Keratinocyte (primary cell): ENCODE data around the gene PVALB. TPM values are rescaled to one million over a fixed set of nuclear protein-coding genes. Genes with fewer than 3 reads are reported as not detected.

Source experiments
- DNase-seq: peaks from one replicate; pipeline ENCODE4 v3.0.0-alpha.2; 2011; ENCODE audit warnings: low read depth, missing footprints, low spot score
- FAIRE-seq: peaks from 2 replicates; lab custom pipeline; 2011; peaks lifted over from hg19 to GRCh38; lab: Jason Lieb, UNC
- H2AFZ ChIP-seq: 2 replicates; pipeline ENCODE4 v1.6.0; 2012; ENCODE audit warnings: low read length, control low read depth, inconsistent platforms; ENCODE audit not compliant: control insufficient read depth
- H3K27ac ChIP-seq: 2 replicates; pipeline ENCODE4 v1.5.1; 2011; ENCODE audit warnings: low read length; ENCODE audit not compliant: control insufficient read depth, insufficient read depth
- H3K27me3 ChIP-seq: 3 replicates; pipeline ENCODE4 v1.6.0; 2011; ENCODE audit warnings: low read length; ENCODE audit not compliant: control insufficient read depth, insufficient read depth; ENCODE audit errors: extremely low read depth
- H3K36me3 ChIP-seq, 2 experiments: 2 replicates in 1 of 2; 3 replicates in 1 of 2; pipeline ENCODE4 v1.5.1; 2011; ENCODE audit warnings: low read length in 2 of 2, mild to moderate bottlenecking in 1 of 2; ENCODE audit not compliant: control insufficient read depth in 2 of 2, insufficient read depth in 2 of 2; ENCODE audit errors: extremely low read depth in 1 of 2
- H3K4me1 ChIP-seq: 3 replicates; pipeline ENCODE4 v1.5.1; 2011; ENCODE audit warnings: low read length; ENCODE audit not compliant: control insufficient read depth, insufficient read depth; ENCODE audit errors: extremely low read depth
- H3K4me2 ChIP-seq: 3 replicates; pipeline ENCODE4 v1.6.0; 2011; ENCODE audit warnings: low read depth, low read length; ENCODE audit not compliant: control insufficient read depth, insufficient read depth; ENCODE audit errors: extremely low read depth
- H3K4me3 ChIP-seq, 3 experiments: fragments of 200-600 bp in 1 of 3; sonication (generic) in 1 of 3; 2 replicates in 2 of 3; 3 replicates in 1 of 3; pipeline ENCODE4 v1.5.1; 2011 to 2016; ENCODE audit warnings: low read length in 3 of 3, mild to moderate bottlenecking in 3 of 3, control low read depth in 2 of 3, inconsistent platforms in 1 of 3, low read depth in 1 of 3, mixed read lengths in 1 of 3, mixed run types in 1 of 3, moderate library complexity in 1 of 3; ENCODE audit not compliant: control insufficient read depth in 2 of 3, insufficient read depth in 2 of 3; ENCODE audit errors: extremely low read depth in 1 of 3
- H3K79me2 ChIP-seq: 2 replicates; pipeline ENCODE4 v1.6.0; 2012; ENCODE audit warnings: low read length; ENCODE audit not compliant: control insufficient read depth, insufficient read depth
- H3K9ac ChIP-seq: 3 replicates; pipeline ENCODE4 v1.6.0; 2011; ENCODE audit warnings: low read length; ENCODE audit not compliant: control insufficient read depth, insufficient read depth; ENCODE audit errors: extremely low read depth
- H3K9me1 ChIP-seq: 3 replicates; pipeline ENCODE4 v1.6.0; 2011; ENCODE audit warnings: low read length; ENCODE audit not compliant: control insufficient read depth, insufficient read depth; ENCODE audit errors: extremely low read depth
- H3K9me3 ChIP-seq: 2 replicates; pipeline ENCODE4 v1.5.1; 2012; ENCODE audit warnings: low read depth, low read length; ENCODE audit not compliant: control insufficient read depth
- H4K20me1 ChIP-seq: 3 replicates; pipeline ENCODE4 v1.6.0; 2011; ENCODE audit warnings: low read length; ENCODE audit not compliant: control insufficient read depth, insufficient read depth; ENCODE audit errors: extremely low read depth
- CTCF ChIP-seq, 3 experiments: IDR thresholded peaks in 1 of 3; conservative IDR thresholded peaks in 1 of 3; optimal IDR thresholded peaks in 1 of 3; 2 replicates in 2 of 3; 3 replicates in 1 of 3; pipeline versions ENCODE3 to v1.5.1; 2011; ENCODE audit warnings: low read length in 3 of 3, mild to moderate bottlenecking in 3 of 3, moderate library complexity in 2 of 3, control low read depth in 1 of 3, inconsistent platforms in 1 of 3; ENCODE audit not compliant: insufficient read depth in 2 of 3; ENCODE audit errors: extremely low read depth in 1 of 3
- EZH2 ChIP-seq: IDR thresholded peaks from one replicate; pipeline ENCODE4 v1.6.1; 2012; ENCODE audit warnings: inconsistent platforms, mild to moderate bottlenecking, low read length, moderate library complexity
- dilution Hi-C: fragments of 300-500 bp; cut with MboI; formaldehyde crosslinking; loops from one replicate; pipeline ENCODE4 v1.7.0; 2020; ENCODE audit warnings: low sequenced_read_pairs; ENCODE audit not compliant: extremely low pct_ligation_motif_present
- polyA plus RNA-seq, 5 experiments: library from polyadenylated mRNA; depleted of rRNA in 3 of 5; stranded (reverse) in 3 of 5; stranded (forward) in 1 of 5; unstranded in 1 of 5; fragments of >200 nt; gene quantifications; 1 replicate in 1 of 5; 2 replicates in 3 of 5; 3 replicates in 1 of 5; pipeline versions ENCODE4 v1.2.1 to v1.2.3, GENCODE V29; 2011 to 2012; ENCODE audit warnings: missing spikeins in 2 of 5, low read depth in 1 of 5, low replicate concordance in 1 of 5

The PVALB gene
- polyA plus RNA-seq, 1 donor (not counting 4 experiments of a cell fraction or from before 2014, with no cell fraction given) = not detected

- peaks cover 2% of the 10 kb centered on the region for H3K9me1 ChIP-seq
- H4K20me1 ChIP-seq = no peaks in the 10 kb centered on the region
- H3K27me3 ChIP-seq = no peaks in the 10 kb centered on the region
- no peak overlapping the region for H3K4me3 ChIP-seq
- no peak overlapping the region for H3K27ac ChIP-seq
- DNase-seq (no peak), FAIRE-seq (no peak)
- dilution Hi-C loops = no loop called here
- H2AFZ ChIP-seq = no peak overlapping the region
- no peak overlapping the region for H3K9ac ChIP-seq
- no peak overlapping the region for H3K4me2 ChIP-seq
- H3K4me1 ChIP-seq = peaks cover 16% of the 10 kb centered on the region
- no peak for TF ChIP-seq CTCF (optimal IDR thresholded peaks at IDR 0.05 in 1 of 3, IDR thresholded peaks at IDR 0.05 in 1 of 3, conservative IDR thresholded peaks at IDR 0.05 in 1 of 3; ENCODE audit: extremely low read depth in 1 of 3, insufficient read depth in 2 of 3, low read length in 3 of 3)
- TF ChIP-seq EZH2 = no peak
- H3K9me3 ChIP-seq = no peaks in the 10 kb centered on the region
- H3K36me3 ChIP-seq = peaks cover 0 to 1% of the 10 kb centered on the region in 2 experiments
- no peaks in the 10 kb centered on the region for H3K79me2 ChIP-seq
Measured at GRCh38 chr22:36759481-36760159, 57.2 kb downstream of the PVALB start.

- dilution Hi-C loops = no loop called here
- Histone ChIP-seq H3K4me1 (peaks cover 9% of the 10 kb centered on the region), H3K9me1 (peaks cover 2% of the 10 kb centered on the region), H3K79me2 (no peaks in the 10 kb centered on the region), H4K20me1 (no peaks in the 10 kb centered on the region), H3K27ac (no peak overlapping the region), H3K9me3 (no peaks in the 10 kb centered on the region), H2AFZ (no peak overlapping the region), H3K4me3 (no peak overlapping the region), H3K36me3 (peaks cover 0 to 1% of the 10 kb centered on the region in 2 experiments), H3K27me3 (no peaks in the 10 kb centered on the region), H3K4me2 (no peak overlapping the region), H3K9ac (no peak overlapping the region)
- TF ChIP-seq EZH2 = no peak
- TF ChIP-seq CTCF (optimal IDR thresholded peaks at IDR 0.05 in 1 of 3, IDR thresholded peaks at IDR 0.05 in 1 of 3, conservative IDR thresholded peaks at IDR 0.05 in 1 of 3; ENCODE audit: extremely low read depth in 1 of 3, insufficient read depth in 2 of 3, low read length in 3 of 3) = no peak
- FAIRE-seq = no peak
- DNase-seq = no peak
Measured at GRCh38 chr22:36758792-36759271, 58.0 kb downstream of the PVALB start.
